ENCODE measurements around the gene DRD3.

- TF ChIP-seq, protein P1, sequence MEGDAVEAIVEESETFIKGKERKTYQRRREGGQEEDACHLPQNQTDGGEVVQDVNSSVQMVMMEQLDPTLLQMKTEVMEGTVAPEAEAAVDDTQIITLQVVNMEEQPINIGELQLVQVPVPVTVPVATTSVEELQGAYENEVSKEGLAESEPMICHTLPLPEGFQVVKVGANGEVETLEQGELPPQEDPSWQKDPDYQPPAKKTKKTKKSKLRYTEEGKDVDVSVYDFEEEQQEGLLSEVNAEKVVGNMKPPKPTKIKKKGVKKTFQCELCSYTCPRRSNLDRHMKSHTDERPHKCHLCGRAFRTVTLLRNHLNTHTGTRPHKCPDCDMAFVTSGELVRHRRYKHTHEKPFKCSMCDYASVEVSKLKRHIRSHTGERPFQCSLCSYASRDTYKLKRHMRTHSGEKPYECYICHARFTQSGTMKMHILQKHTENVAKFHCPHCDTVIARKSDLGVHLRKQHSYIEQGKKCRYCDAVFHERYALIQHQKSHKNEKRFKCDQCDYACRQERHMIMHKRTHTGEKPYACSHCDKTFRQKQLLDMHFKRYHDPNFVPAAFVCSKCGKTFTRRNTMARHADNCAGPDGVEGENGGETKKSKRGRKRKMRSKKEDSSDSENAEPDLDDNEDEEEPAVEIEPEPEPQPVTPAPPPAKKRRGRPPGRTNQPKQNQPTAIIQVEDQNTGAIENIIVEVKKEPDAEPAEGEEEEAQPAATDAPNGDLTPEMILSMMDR (conservative IDR thresholded peaks at IDR 0.05; ENCODE audit: low read length), result no peak
- no peak for TF ChIP-seq EZH2phosphoT487 (IDR thresholded peaks at IDR 0.05; ENCODE audit: borderline replicate concordance, low read depth, low read length)
Observed at GRCh38 chr3:114081037-114081436, 97.8 kb downstream of the DRD3 start.
